Naive thymus-derived CD4-positive, alpha-beta T cell (primary cell): ENCODE measurements around the gene BNIP1. TPM values are rescaled to one million over a fixed set of nuclear protein-coding genes. Genes with fewer than 3 reads are reported as not detected.

Source experiments
- ATAC-seq: fragments of 150-1000 bp; cut with Tn5 transposase; 2 replicates; pipeline ENCODE4 v1.10.0; 2021; ENCODE audit warnings: mild to moderate bottlenecking, moderate library complexity
- CTCF ChIA-PET: fragments of 350-600 bp; sonication (Branson Sonifier 250); formaldehyde crosslinking; loops from one replicate; lab custom pipeline; 2021; ENCODE audit warnings: antibody characterized with exemption; lab: Charles Lee
- POLR2A ChIA-PET: fragments of 350-600 bp; sonication (Branson Sonifier 250); formaldehyde crosslinking; loops from one replicate; lab custom pipeline; 2021; ENCODE audit warnings: antibody characterized with exemption, inconsistent platforms; lab: Charles Lee
- DNase-seq, 9 donors: peaks; one replicate each; pipeline versions ENCODE4 v3.0.0 to v3.0.0-alpha.2; 2020 to 2022; ENCODE audit warnings: mixed read lengths in 1 of 9
- H3K27ac ChIP-seq: one replicate; pipeline ENCODE4 v1.7.0; 2013; ENCODE audit warnings: mild to moderate bottlenecking, low read depth, low read length, moderate library complexity
- H3K27me3 ChIP-seq, 2 donors: one replicate each; pipeline ENCODE4 v1.7.0; 2013; ENCODE audit warnings: low read length in 2 of 2, mild to moderate bottlenecking in 2 of 2, moderate library complexity in 2 of 2; ENCODE audit not compliant: control insufficient read depth in 2 of 2, insufficient read depth in 2 of 2
- H3K36me3 ChIP-seq, 3 experiments: 1 replicate in 2 of 3; 2 replicates in 1 of 3; pipeline ENCODE4 v1.7.0; 2013; ENCODE audit warnings: low read length in 3 of 3, mild to moderate bottlenecking in 3 of 3, moderate library complexity in 1 of 3; ENCODE audit not compliant: insufficient read depth in 3 of 3, control insufficient read depth in 2 of 3
- H3K4me1 ChIP-seq, 2 donors: one replicate each; pipeline ENCODE4 v1.7.0; 2013; ENCODE audit warnings: low read length in 2 of 2, mild to moderate bottlenecking in 2 of 2, moderate library complexity in 1 of 2; ENCODE audit not compliant: control insufficient read depth in 2 of 2, insufficient read depth in 2 of 2
- H3K4me3 ChIP-seq: 2 replicates; pipeline ENCODE4 v1.7.0; 2013; ENCODE audit warnings: mild to moderate bottlenecking, low read length
- H3K9me3 ChIP-seq, 3 experiments: 1 replicate in 2 of 3; 2 replicates in 1 of 3; pipeline ENCODE4 v1.7.0; 2013; ENCODE audit warnings: low read length in 3 of 3; ENCODE audit not compliant: control insufficient read depth in 2 of 3
- H3K27ac Mint-ChIP-seq, 9 donors: one replicate each; pipeline ENCODE4 v1.8.0; 2020 to 2022; ENCODE audit warnings: mixed read lengths in 9 of 9, mild to moderate bottlenecking in 8 of 9, moderate library complexity in 5 of 9, inconsistent platforms in 2 of 9
- H3K27me3 Mint-ChIP-seq, 5 donors: one replicate each; pipeline ENCODE4 v1.8.0; 2021 to 2022; ENCODE audit warnings: mixed read lengths in 5 of 5, mild to moderate bottlenecking in 1 of 5
- H3K36me3 Mint-ChIP-seq, 5 donors: one replicate each; pipeline ENCODE4 v1.8.0; 2020 to 2022; ENCODE audit warnings: mixed read lengths in 5 of 5, mild to moderate bottlenecking in 3 of 5, inconsistent platforms in 1 of 5
- H3K4me1 Mint-ChIP-seq, 7 donors: one replicate each; pipeline ENCODE4 v1.8.0; 2020 to 2022; ENCODE audit warnings: mixed read lengths in 7 of 7, mild to moderate bottlenecking in 3 of 7, inconsistent platforms in 1 of 7
- H3K4me3 Mint-ChIP-seq, 10 donors: one replicate each; pipeline ENCODE4 v1.8.0; 2020 to 2022; ENCODE audit warnings: mild to moderate bottlenecking in 10 of 10, mixed read lengths in 10 of 10, moderate library complexity in 6 of 10, inconsistent platforms in 2 of 10
- H3K9me3 Mint-ChIP-seq, 11 donors: one replicate each; pipeline ENCODE4 v1.8.0; 2020 to 2022; ENCODE audit warnings: mixed read lengths in 11 of 11, mild to moderate bottlenecking in 4 of 11, inconsistent platforms in 1 of 11, moderate library complexity in 1 of 11
- intact Hi-C, 2 donors: fragments of 100-400 bp; cut with micrococcal nuclease; formaldehyde crosslinking; loops; one replicate each; pipeline ENCODE4 v1.15.1; 2023
- polyA plus RNA-seq, 2 donors: library from polyadenylated mRNA; unstranded; fragments of 300-500 nt; fragmentation: Illumina TruSeq; gene quantifications; one replicate each; pipeline ENCODE4 v1.2.3, GENCODE V29; 2021
- total RNA-seq, 6 experiments: library from RNA in 5 of 6; stranded (reverse) in 5 of 6; gene quantifications; 1 replicate in 5 of 6; 2 replicates in 1 of 6; pipeline ENCODE4 v1.2.3 and lab custom pipeline; 2021 to 2026

Gene BNIP1
- total and polyA plus RNA-seq, 7 experiments from 2014 or later = 5.5 to 23.2 (median 15.3) TPM

GRCh38 chr5:173139631-173140030 lies 4.7 kb upstream of the BNIP1 start:
- POLR2A ChIA-PET = no interaction called here
- peak overlapping the region in 4 of 9 donors; percentile 9 to 83 (median 38) for H3K27ac Mint-ChIP-seq
- peaks cover 0 to 9% (median 0%) of the 10 kb centered on the region in 5 donors for H3K36me3 Mint-ChIP-seq
- no peak overlapping the region for H3K27ac ChIP-seq
- H3K36me3 ChIP-seq = peaks cover 0 to 17% (median 0%) of the 10 kb centered on the region in 3 experiments
- H3K4me1 ChIP-seq = no peaks in the 10 kb centered on the region
- CTCF ChIA-PET = interaction anchor here (1.1 to 1.8 kb wide), 3 partner anchors 129 to 161 kb away, joined by 4 to 6 read pairs (median 4); partner anchors contain the start of gene ATP6V0E1
- DNase-seq (no peak), ATAC-seq (no peak)
- no peaks in the 10 kb centered on the region for H3K9me3 ChIP-seq
- H3K4me3 ChIP-seq = no peak overlapping the region
- intact Hi-C loops = loop anchor here (2.0 to 10.0 kb wide), 3 partner anchors 19 to 955 kb away; partner anchors contain the start of gene STK10 (in 1 of the 2)
- H3K27me3 ChIP-seq = no peaks in the 10 kb centered on the region
- peaks cover 0 to 11% (median 4%) of the 10 kb centered on the region in 7 donors for H3K4me1 Mint-ChIP-seq
- no peak overlapping the region for H3K4me3 Mint-ChIP-seq
- peaks cover 0 to 5% (median 0%) of the 10 kb centered on the region in 11 donors for H3K9me3 Mint-ChIP-seq
- no peaks in the 10 kb centered on the region for H3K27me3 Mint-ChIP-seq

DNA sequence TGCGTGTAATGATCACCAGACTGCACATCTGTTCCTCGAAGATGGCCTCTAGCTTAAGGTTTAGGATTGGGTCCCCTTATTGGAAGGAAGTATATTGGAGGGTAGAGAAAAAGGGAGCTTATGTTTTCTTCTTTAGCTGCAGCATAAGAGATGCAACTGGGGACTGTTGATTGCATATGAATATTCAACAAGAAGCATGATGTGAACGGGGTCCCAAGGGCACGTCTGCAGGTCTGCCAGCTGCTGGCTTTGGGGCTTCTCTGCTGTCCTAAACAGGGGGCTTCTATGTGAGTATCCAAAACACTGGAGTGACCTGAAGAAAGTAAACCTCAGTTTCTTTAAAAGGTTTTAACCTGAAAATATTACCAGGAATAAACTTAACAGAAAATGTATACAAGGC lies 3.6 kb upstream of the BNIP1 start:
- no peak for ATAC-seq
- H3K4me3 ChIP-seq = no peak overlapping the region
- Mint-ChIP-seq H3K4me3 (peak overlapping the region in 1 of 10 donors; percentile 16), H3K9me3 (peaks cover 0 to 8% (median 0%) of the 10 kb centered on the region in 11 donors), H3K4me1 (peaks cover 5 to 18% (median 11%) of the 10 kb centered on the region in 7 donors), H3K36me3 (peaks cover 0 to 7% (median 0%) of the 10 kb centered on the region in 5 donors), H3K27ac (peak overlapping the region in 6 of 9 donors; percentile 1 to 75 (median 18)), H3K27me3 (no peaks in the 10 kb centered on the region)
- intact Hi-C loops = loop anchor here (10.0 kb wide), 2 partner anchors 154 to 956 kb away; partner anchors contain the start of gene STK10 (in 1 of the 2)
- ChIA-PET POLR2A (interaction anchor here (0.6 to 1.1 kb wide), 3 partner anchors 30 to 368 kb away, joined by 3 to 5 read pairs (median 4); partner anchors contain the start of gene RPL26L1), CTCF (interaction anchor here (0.6 to 1.8 kb wide), 3 partner anchors 8 to 162 kb away, joined by 3 to 6 read pairs (median 4); partner anchors contain the start of gene ATP6V0E1)
- H3K27me3 ChIP-seq = no peaks in the 10 kb centered on the region
- H3K27ac ChIP-seq = no peak overlapping the region
- no peaks in the 10 kb centered on the region for H3K4me1 ChIP-seq
- H3K9me3 ChIP-seq = no peaks in the 10 kb centered on the region
- DNase-seq = no peak
- H3K36me3 ChIP-seq = peaks cover 0 to 11% (median 0%) of the 10 kb centered on the region in 3 experiments

DNA sequence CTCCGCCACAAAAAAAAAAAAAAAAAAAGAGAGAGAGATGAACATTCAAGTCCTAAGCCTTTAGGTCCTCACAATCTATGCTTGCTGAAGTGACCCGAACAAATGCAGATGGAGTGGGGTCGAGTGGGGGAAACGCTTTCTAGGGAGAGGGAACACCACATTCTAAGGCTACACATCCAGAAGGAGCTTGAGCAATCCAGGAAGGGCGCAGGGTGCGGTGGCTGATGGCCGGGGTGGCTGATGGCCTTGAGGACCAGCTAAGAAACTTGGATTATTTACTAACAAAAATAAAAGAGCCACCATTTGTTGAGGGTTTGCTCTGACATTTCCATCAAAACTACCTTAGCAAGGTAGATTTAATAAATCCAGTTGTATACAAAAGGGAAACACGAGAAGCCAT lies 764 bp upstream of the BNIP1 start:
- Mint-ChIP-seq H3K27me3 (no peaks in the 10 kb centered on the region), H3K36me3 (peaks cover 0 to 14% (median 3%) of the 10 kb centered on the region in 5 donors), H3K27ac (peak overlapping the region in 3 of 9 donors; percentile 17 to 98 (median 36)), H3K4me1 (peaks cover 5 to 21% (median 16%) of the 10 kb centered on the region in 7 donors), H3K9me3 (peaks cover 0 to 8% (median 0%) of the 10 kb centered on the region in 11 donors), H3K4me3 (peak overlapping the region in 3 of 10 donors; percentile 36 to 97 (median 95))
- no peaks in the 10 kb centered on the region for H3K4me1 ChIP-seq
- ChIA-PET CTCF (interaction anchor here (3.7 kb wide), 1 partner anchor 164 kb away, joined by 20 read pairs; no protein-coding TSS in a partner anchor), POLR2A (interaction anchor here (0.7 to 2.3 kb wide), 5 partner anchors 9 to 165 kb away, joined by 3 to 12 read pairs (median 7); partner anchors contain the start of gene ATP6V0E1)
- H3K27ac ChIP-seq = peak overlapping the region; percentile 98
- H3K9me3 ChIP-seq = no peaks in the 10 kb centered on the region
- ATAC-seq (no peak), DNase-seq (no peak)
- H3K27me3 ChIP-seq = no peaks in the 10 kb centered on the region
- intact Hi-C loops = loop anchor here (10.0 kb wide), 2 partner anchors 151 to 959 kb away; partner anchors contain the start of gene STK10 (in 1 of the 2)
- H3K4me3 ChIP-seq = no peak overlapping the region
- peaks cover 0 to 19% (median 4%) of the 10 kb centered on the region in 3 experiments for H3K36me3 ChIP-seq

DNA sequence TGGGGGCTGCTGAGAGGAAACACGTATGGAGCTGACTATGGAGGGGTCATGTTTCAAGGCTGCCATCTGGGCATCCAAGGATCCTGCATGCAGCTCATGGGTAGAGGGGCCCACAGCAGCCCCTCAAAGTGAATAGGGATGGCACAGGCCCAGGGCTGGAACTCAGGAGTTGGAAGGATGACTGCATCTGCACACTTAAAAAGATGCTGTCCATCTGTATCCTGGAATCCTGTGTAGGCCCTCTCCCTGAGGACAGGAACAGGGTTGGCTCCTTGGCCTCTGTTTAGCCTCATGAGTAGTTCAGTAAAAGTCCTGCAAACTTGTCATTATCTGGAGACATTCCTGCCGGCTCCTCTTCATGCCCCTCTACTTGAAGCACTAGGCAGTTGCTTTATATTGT lies 4.0 kb downstream of the BNIP1 start:
- H3K27ac ChIP-seq = no peak overlapping the region
- no peaks in the 10 kb centered on the region for H3K4me1 ChIP-seq
- Mint-ChIP-seq H3K27me3 (no peaks in the 10 kb centered on the region), H3K4me3 (no peak overlapping the region), H3K9me3 (peaks cover 0 to 8% (median 0%) of the 10 kb centered on the region in 11 donors), H3K4me1 (peaks cover 5 to 19% (median 14%) of the 10 kb centered on the region in 7 donors), H3K27ac (peak overlapping the region in 2 of 9 donors; percentile 4 to 17), H3K36me3 (peaks cover 9 to 43% (median 24%) of the 10 kb centered on the region in 5 donors)
- ATAC-seq (no peak), DNase-seq (no peak)
- ChIA-PET POLR2A (no interaction called here), CTCF (no interaction called here)
- intact Hi-C loops = loop anchor here (10.0 kb wide), 2 partner anchors 146 to 964 kb away; partner anchors contain the start of gene STK10 (in 1 of the 2)
- no peaks in the 10 kb centered on the region for H3K27me3 ChIP-seq
- no peak overlapping the region for H3K4me3 ChIP-seq
- peaks cover 3 to 45% (median 7%) of the 10 kb centered on the region in 3 experiments for H3K36me3 ChIP-seq
- H3K9me3 ChIP-seq = no peaks in the 10 kb centered on the region

GRCh38 chr5:173152547-173152946 lies 8.2 kb downstream of the BNIP1 start:
- H3K4me1 Mint-ChIP-seq = peaks cover 0 to 3% (median 0%) of the 10 kb centered on the region in 7 donors
- ATAC-seq (no peak), DNase-seq (no peak)
- no peak overlapping the region for H3K27ac Mint-ChIP-seq
- intact Hi-C loops = loop anchor here in 1 of 2 donors (10.0 kb wide), 1 partner anchor 132 kb away; no protein-coding TSS in a partner anchor
- CTCF ChIA-PET = no interaction called here
- H3K4me3 Mint-ChIP-seq = no peak overlapping the region
- Histone ChIP-seq H3K27ac (no peak overlapping the region), H3K4me1 (no peaks in the 10 kb centered on the region), H3K27me3 (no peaks in the 10 kb centered on the region), H3K9me3 (no peaks in the 10 kb centered on the region), H3K4me3 (no peak overlapping the region), H3K36me3 (peaks cover 3 to 73% (median 11%) of the 10 kb centered on the region in 3 experiments)
- peaks cover 13 to 56% (median 35%) of the 10 kb centered on the region in 5 donors for H3K36me3 Mint-ChIP-seq
- no peaks in the 10 kb centered on the region for H3K27me3 Mint-ChIP-seq
- POLR2A ChIA-PET = interaction anchor here (1.2 to 1.9 kb wide), 2 partner anchors 95 to 169 kb away, joined by 4 to 6 read pairs; partner anchors contain the start of gene ATP6V0E1
- peaks cover 0 to 3% (median 0%) of the 10 kb centered on the region in 11 donors for H3K9me3 Mint-ChIP-seq

- Histone ChIP-seq H3K4me1 (no peaks in the 10 kb centered on the region), H3K9me3 (no peaks in the 10 kb centered on the region), H3K27ac (no peak overlapping the region), H3K27me3 (no peaks in the 10 kb centered on the region), H3K4me3 (no peak overlapping the region), H3K36me3 (peaks cover under 1 to 77% (median 5%) of the 10 kb centered on the region in 3 experiments)
- DNase-seq (no peak), ATAC-seq (no peak)
- Mint-ChIP-seq H3K4me3 (no peak overlapping the region), H3K36me3 (peaks cover 11 to 56% (median 30%) of the 10 kb centered on the region in 5 donors), H3K27me3 (no peaks in the 10 kb centered on the region), H3K9me3 (peaks cover 0 to 3% (median 0%) of the 10 kb centered on the region in 11 donors), H3K27ac (peak overlapping the region in 2 of 9 donors; percentile 14 to 29), H3K4me1 (peaks cover 0 to 2% (median 0%) of the 10 kb centered on the region in 7 donors)
- ChIA-PET CTCF (no interaction called here), POLR2A (interaction anchor here (1.9 kb wide), 1 partner anchor 96 kb away, joined by 6 read pairs; no protein-coding TSS in a partner anchor)
- intact Hi-C loops = loop anchor here in 1 of 2 donors (10.0 kb wide), 1 partner anchor 131 kb away; no protein-coding TSS in a partner anchor
Measured at GRCh38 chr5:173153842-173154241, 9.5 kb downstream of the BNIP1 start.
